Posterior vena cava (tissue), 2 donors: Measurements from ENCODE around the gene CCDC7. TPM values are rescaled to one million over a fixed set of nuclear protein-coding genes. Genes with fewer than 3 reads are reported as not detected.
"Not testable (repeated sequence)": the region's sequence is repeated elsewhere in the genome, so short reads cannot be mapped to it uniquely, and the experiment has no call there.

Source experiments
- DNase-seq: peaks from one replicate; pipeline ENCODE4 v3.0.0-alpha.2; 2020; ENCODE audit warnings: low spot score
- intact Hi-C, 2 donors: fragments of 100-400 bp; cut with DNase I; formaldehyde crosslinking; loops; one replicate each; pipeline versions ENCODE4 v1.14.1 to v1.14.2; 2022 to 2023
- total RNA-seq, 2 donors: library from RNA; stranded (reverse); fragmentation: NEBNext Ultra II Directional; extraction: Animal tissue kit (Norgen Biotek cat#: 25700); gene quantifications; one replicate each; pipeline ENCODE4 v1.2.1, GENCODE V29; 2021
- donor health status: DM: yes; HTN: yes; CAD: no.
- donor health status: DM: yes; HTN: yes; CAD: no.

The CCDC7 gene
- total RNA-seq, 2 donors from 2014 or later = 32.1 to 46.4 TPM

GRCh38 chr10:32905466-32905865 is 459.5 kb downstream of the CCDC7 start:
- intact Hi-C loops = no loop called here
- DNase-seq = no peak

- intact Hi-C loops = no loop called here
- DNase-seq = no peak
Observed at GRCh38 chr10:32906595-32906994, 460.7 kb downstream of the CCDC7 start.

GRCh38 chr10:32909456-32909855 is 463.5 kb downstream of the CCDC7 start:
- DNase-seq = no peak
- intact Hi-C loops = no loop called here

GRCh38 chr10:32909970-32910369 is 464.0 kb downstream of the CCDC7 start:
- intact Hi-C loops, DNase-seq: not testable (repeated sequence)

- no peak for DNase-seq
- intact Hi-C loops = no loop called here
Observed at GRCh38 chr10:32911285-32912016, 465.5 kb downstream of the CCDC7 start.

- intact Hi-C loops, DNase-seq: not testable (repeated sequence)
Observed at GRCh38 chr10:32917817-32918216, 471.9 kb downstream of the CCDC7 start.

- intact Hi-C loops = no loop called here
- DNase-seq = no peak
Observed at GRCh38 chr10:32922170-32922569, 476.2 kb downstream of the CCDC7 start.

GRCh38 chr10:32923134-32923533 is 477.2 kb downstream of the CCDC7 start:
- no peak for DNase-seq
- intact Hi-C loops = no loop called here

GRCh38 chr10:32923849-32924248 is 477.9 kb downstream of the CCDC7 start:
- intact Hi-C loops = no loop called here
- no peak for DNase-seq

Other genes with a start within 250 kb of the CCDC7 start
- 10 to 100 TPM; 30.5 to 34.0 TPM for gene EPC1, start 99.0 kb upstream of the CCDC7 start, total RNA-seq